HG02884 (cell line): ENCODE results near the gene PSPN.
"Not testable (repeated sequence)": the region's sequence is repeated elsewhere in the genome, so short reads cannot be mapped to it uniquely, and the experiment has no call there.

Experiments used
- ATAC-seq: cut with Tn5 transposase; IDR thresholded peaks from one replicate; pipeline ENCODE4 v1.9.1; 2021; ENCODE audit warnings: mild to moderate bottlenecking, moderate library complexity; ENCODE audit not compliant: unreplicated experiment

PSPN gene

GRCh38 chr19:6402837-6403608 lies 27.3 kb upstream of the PSPN start:
- no peak for ATAC-seq

- no peak for ATAC-seq
Observed at GRCh38 chr19:6402058-6402457, 26.3 kb upstream of the PSPN start.

DNA sequence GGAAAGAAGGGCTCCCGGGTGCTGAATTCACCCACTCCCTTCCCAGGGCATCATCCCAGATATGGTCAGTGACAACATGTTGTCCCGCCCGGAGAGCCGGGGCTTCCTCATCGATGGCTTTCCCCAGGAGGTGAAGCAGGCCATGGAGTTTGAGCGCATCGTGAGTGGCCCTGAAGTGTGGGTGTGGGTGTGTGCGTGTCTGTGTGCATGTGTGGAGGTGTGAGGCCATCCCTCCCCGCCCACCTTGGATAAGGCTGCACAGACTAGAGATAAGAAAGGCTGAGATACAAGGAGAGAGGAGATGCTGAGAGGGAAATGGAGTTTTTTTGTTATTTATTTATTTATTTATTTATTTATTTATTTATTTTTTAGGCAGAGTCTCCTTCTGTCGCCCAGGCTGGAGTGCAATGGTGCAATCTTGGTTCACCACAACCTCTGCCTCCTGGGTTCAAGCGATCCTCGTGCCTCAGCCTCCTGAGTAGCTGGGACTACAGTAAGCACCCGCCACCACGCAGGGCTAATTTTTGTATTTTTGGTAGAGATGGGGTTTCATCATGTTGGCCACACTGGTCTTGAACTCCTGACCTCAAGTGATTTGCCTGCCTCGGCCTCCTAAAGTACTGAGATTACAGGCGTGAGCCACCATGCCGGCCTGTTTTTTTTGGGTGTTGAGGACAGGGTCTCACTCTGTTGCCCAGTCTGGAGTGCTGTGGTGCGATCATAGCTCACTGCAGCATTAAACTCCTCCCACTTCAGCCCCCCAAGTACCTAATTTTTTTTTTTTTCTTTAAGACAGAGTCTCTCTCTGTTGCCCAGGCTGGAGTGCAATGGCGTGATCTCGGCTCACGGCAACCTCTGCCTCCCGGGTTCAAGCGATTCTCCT lies 24.6 kb upstream of the PSPN start:
- ATAC-seq, result not testable (repeated sequence)

DNA sequence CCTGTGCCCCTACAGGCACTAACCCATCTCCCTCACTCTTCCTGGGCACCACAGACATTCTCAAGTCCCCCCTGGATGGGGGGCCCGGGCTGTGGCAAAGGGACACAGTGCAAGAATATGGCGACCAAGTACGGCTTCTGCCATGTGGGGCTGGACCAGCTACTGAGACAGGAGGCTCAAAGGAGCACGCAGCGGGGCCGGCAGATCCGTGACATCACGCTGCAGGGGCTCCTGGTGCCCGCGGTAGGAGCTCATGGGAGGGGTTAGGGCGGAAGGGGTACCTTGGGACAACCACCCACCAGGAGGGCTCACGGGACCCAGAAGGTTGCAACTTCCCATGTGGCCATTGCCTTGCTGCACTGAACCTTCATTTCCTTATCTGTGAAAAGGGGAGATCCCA lies 20.6 kb upstream of the PSPN start:
- no peak for ATAC-seq

DNA sequence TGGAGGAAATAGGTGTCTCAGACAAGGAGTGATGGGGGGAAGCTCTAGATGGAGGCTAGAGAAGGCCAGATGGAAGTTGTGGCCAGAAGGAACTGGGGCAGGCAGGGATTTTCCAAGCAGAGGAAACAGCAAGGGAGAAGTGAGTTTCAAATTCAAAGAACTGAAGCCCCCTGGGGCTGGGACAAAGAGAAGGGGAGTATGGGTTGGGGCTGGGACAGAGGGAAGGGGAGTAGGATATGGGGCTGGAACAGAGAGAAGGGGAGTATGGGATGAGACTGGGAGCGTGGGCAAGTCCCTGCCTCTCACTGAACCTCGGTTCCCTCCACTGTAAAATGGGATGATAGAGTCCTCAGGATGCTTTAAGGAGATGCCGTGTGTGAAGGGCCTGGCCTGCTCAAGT lies 19.1 kb upstream of the PSPN start:
- no peak for ATAC-seq

DNA sequence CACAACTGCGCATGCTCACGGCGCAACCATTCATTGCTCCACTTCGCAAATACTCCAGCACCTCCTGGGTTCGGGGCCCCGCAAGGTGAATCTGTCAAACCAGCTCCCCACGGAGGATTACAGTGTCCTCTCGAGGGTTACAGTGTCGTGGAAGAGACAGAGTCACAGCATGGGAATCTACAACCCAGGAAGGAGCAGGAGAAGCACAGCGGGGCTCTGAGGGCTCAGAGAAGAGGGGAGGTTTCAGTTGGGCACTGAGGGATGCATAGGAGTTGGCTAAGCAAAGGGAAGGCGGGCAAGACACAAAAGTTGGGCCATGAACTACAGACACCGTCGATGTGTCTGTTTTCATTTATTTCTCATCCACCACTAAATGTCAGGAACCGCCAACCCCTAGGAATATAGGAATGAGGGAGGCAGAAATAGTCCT lies 18.3 kb upstream of the PSPN start:
- no peak for ATAC-seq

DNA sequence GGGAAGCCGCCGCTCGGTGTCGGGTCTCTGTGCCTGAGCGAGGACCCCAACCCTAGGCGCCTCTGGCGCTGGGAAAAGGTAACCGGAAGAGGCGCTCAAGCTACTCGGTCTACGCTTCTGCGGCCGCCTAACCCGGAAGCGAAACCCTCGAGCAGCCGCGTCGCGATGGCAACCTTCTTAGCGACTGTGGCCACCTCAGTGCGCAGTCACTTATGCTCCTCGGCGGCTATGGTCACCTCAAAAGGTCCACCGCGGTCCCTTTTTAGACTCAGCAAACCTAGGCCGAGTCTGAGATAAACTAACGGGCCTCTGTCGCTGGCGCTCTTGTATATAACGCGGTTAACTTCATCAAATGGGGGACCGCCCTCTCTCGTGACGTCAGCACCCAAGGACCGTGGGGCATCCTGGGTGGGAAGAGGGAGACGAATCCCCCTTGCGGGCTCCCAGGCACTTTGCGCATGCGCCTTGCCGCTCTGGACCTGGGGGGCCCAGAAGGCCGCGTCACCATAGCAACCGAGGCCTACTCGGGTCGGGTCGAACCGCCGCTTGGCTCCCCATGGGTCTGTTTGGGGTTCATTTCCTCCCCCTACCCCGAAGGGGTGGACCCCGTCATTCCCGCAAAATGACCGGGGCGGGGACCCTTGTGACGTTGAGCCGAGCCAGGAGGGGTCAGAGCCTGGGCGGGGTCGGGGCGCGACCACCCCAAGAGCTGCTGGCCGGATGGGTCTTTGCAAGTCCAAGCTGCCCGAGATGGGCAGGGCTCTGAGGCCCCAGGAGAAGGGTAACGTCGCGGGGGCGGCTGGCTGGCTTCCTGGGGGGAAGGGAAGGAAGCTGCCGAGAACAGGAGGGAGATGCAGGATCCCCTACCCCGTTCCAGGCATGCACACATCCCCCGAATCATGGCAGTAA lies 17.6 kb upstream of the PSPN start, which contains the start of gene GTF2F1:
Gene GTF2F1, minus strand, starts transcription at position 91 of the 909 bp plus-strand sequence. CDS start 169 bp downstream, outside the sequence.
- ATAC-seq, result peak; percentile 75

- ATAC-seq, result no peak
Observed at GRCh38 chr19:6392221-6393073, 16.7 kb upstream of the PSPN start.

DNA sequence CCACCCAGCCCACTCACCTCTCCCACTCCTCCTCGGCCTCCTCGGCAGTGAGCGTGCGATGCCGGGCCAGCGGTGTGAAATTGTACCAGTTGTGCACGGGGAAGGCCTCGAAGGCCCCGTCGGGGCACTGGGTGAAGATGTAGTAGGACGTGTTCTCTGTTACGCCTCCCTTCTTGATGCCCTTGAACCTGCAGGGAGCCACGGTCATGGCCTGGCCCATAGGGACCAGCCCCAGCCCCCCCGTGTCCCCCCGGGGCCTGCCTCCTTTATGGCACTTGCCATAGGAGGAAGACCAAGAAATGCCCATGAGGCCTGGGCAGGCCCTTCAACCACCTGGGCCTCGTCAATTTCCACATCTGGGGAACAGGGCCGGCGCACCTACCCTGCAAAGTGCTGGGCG lies 11.6 kb upstream of the PSPN start:
- ATAC-seq, result no peak

DNA sequence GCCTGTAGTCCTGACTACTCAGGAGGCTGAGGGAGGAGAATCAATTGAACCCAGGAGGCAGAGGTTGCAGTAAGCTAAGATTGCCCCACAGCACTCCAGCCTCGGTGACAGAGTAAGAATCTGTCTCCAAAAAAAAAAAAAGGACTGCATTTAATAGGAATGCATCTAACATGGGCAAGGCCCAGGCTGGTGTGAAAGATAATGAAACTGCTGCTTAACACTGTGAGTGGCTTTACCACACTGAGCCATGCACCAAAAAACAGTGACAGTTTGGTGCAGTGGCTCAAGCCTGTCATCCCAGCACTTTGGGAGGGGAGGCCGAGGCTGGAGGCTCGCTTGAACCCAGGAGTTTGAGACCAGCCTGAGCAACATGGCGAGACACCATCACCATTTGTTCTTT lies 8.6 kb upstream of the PSPN start:
- no peak for ATAC-seq

DNA sequence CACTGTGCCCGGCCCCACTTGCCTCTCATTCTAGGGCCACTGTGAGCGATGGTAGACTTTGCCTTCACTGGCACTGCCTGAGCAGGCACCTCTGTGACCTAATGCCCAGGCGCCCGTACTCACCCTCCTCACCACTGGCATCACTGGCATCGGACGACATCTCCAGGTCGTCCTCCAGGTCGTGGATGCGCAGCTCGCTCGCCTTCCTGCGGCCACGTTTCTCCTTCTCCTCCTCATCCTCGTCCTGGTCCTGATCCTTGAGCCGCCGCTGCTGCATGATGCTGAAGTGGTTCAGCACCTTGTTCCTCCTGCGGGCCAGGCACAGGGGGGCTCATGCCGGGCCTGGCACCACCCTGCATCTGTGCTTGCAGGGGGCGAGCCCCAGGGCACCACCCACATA lies 7.5 kb upstream of the PSPN start:
- no peak for ATAC-seq

DNA sequence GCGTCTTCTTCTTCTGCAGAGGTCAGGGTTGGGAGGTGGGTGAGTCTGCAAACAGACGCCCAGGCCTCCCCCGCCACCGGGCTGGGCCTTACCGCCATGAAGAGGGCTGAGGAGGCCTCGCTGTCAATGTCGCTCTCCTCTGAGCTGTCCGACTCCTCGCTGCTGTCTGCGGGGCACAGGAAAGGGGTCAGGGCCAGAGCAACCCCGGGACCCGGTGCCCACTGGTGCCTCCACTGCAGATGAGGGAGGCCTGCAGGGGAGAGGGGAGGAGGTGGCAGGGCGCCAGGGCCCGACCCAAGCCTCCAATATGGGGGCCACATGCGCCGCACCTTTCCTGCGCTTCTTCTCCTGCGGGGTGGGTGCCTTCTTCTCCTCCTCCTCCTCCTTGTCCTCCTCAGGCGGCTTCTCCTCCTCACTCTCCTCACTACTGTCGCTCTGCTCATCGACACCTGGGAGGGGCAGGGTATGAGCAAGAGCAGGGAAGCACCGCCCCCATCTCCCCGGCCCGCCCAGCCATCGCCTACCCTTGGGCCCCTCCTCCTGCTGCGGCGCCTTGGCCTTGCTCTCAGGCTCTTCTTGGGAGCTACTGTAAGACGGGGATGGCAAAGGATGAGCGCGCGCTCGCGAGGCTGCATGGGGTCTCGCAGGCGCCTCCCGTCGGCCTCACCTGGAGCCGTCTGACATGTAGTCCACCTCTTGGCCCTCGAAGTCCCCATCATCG lies 5.5 kb upstream of the PSPN start:
- no peak for ATAC-seq

- no peak for ATAC-seq
Observed at GRCh38 chr19:6379744-6380143, 4.0 kb upstream of the PSPN start.

GRCh38 chr19:6378486-6378885 lies 2.8 kb upstream of the PSPN start:
- ATAC-seq, result no peak

DNA sequence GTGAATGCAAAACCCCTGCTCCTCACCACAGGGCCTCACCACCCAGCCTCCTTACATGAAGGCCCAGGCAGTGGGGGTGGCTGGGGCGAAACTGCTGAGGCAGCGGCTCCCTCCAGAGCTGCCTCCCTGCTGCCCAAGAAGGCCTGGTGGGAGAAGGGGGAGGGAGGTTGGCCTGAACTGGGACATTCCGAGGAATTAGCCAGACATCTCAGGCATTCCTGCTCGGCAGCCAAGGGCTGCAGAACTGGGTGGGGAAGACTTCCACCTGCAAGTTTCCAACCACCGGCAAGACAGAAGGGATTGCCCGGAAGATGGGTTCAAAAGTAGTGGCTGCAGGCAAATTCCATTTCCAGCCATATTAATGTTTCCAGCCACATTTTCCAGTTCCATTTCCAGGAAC lies 2.3 kb upstream of the PSPN start:
- ATAC-seq, result no peak

- no peak for ATAC-seq
Observed at GRCh38 chr19:6376512-6377190, 918 bp upstream of the PSPN start.

GRCh38 chr19:6374711-6375410 lies 872 bp downstream of the PSPN start:
- no peak for ATAC-seq

- no peak for ATAC-seq
Observed at GRCh38 chr19:6374161-6374709, 1.5 kb downstream of the PSPN start.
